H1 (cell line): ENCODE results near the gene GPSM3. TPM values are rescaled to one million over a fixed set of nuclear protein-coding genes. Genes with fewer than 3 reads are reported as not detected.

Experiments used
- CBX8 ChIP-seq: fragments of 300-800, 300-1000 bp; sonication (generic); IDR thresholded peaks from 2 replicates; pipeline ENCODE4 v1.7.1; 2016; ENCODE audit warnings: low read depth, low read length, borderline replicate concordance
- GTF2F1 ChIP-seq: IDR thresholded peaks from 2 replicates; pipeline ENCODE4 v1.6.1; 2012; ENCODE audit warnings: low read depth, low read length, improper control_type of control experiment, borderline replicate concordance
- KDM1A ChIP-seq: fragments of 200-600, 300-600 bp; sonication (generic); IDR thresholded peaks from 2 replicates; pipeline ENCODE4 v1.7.1; 2016; ENCODE audit warnings: mild to moderate bottlenecking, low read length, borderline replicate concordance
- SIN3A ChIP-seq, 2 experiments: IDR thresholded peaks in 1 of 2; conservative IDR thresholded peaks in 1 of 2; 2 replicates each; pipeline ENCODE4 v1.6.1; 2011 to 2012; ENCODE audit warnings: low read length in 2 of 2, improper control_type of control experiment in 1 of 2, low read depth in 1 of 2, mild to moderate bottlenecking in 1 of 2
- polyA plus RNA-seq, 7 experiments: library from polyadenylated mRNA; depleted of rRNA in 3 of 7; stranded (reverse) in 5 of 7; unstranded in 2 of 7; fragments of >200 nt in 5 of 7; fragments of 200-250 nt in 2 of 7; gene quantifications; 1 replicate in 5 of 7; 2 replicates in 1 of 7; 4 replicates in 1 of 7; pipeline versions ENCODE4 v1.2.1 to v1.2.3, GENCODE V29; 2011 to 2013; ENCODE audit warnings: missing spikeins in 2 of 7, mixed read lengths in 2 of 7
- total RNA-seq: library from RNA; stranded (reverse); fragmentation: NEBNext Ultra II Directional; extraction: Animal tissue kit (Norgen Biotek cat#: 25700); gene quantifications from 2 replicates; pipeline ENCODE4 v1.2.1, GENCODE V29; 2021

The GPSM3 gene
- total and polyA plus RNA-seq, 2 of the 8 experiments (the other 6 are each of a cell fraction or from before 2014, with no cell fraction given), result 6.6 to 9.8 TPM

DNA sequence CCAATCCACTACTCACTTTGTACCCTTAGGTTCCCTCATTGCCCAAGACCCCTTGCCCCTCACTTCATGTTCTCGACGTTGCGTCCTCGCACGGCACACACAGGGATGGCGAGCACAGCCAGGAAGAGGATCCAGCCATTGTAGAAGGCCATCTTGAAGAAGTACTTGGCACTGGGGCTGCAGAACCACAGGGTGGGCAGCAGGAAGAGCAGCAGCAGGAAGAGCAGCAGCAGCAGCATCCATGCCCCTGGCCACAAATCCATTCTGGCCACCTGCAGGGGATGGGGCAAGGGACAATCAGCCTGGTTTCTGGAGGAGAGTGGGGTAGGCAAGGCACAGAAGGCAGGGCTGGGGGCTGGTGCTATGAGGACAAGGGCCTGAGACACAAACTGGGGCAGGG lies 21.2 kb downstream of the GPSM3 start (continued):
- TF ChIP-seq CBX8 (no peak), SIN3A (conservative IDR thresholded peaks at IDR 0.05 in 1 of 2, IDR thresholded peaks at IDR 0.05 in 1 of 2; ENCODE audit: low read depth in 1 of 2, low read length in 2 of 2) (no peak), GTF2F1 (no peak), KDM1A (no peak)
- TF ChIP-seq, all 59 proteins: peak for 0
